ENCODE results near the gene CEP63. TPM values are rescaled to one million over a fixed set of nuclear protein-coding genes. Genes with fewer than 3 reads are reported as not detected.

The CEP63 gene
- total RNA-seq, 1 experiment from 2014 or later, result 36.1 TPM

GRCh38 chr3:134597390-134597970, 111.6 kb downstream of the CEP63 start:
- H3K27ac ChIP-seq, result no peak overlapping the region
- no peaks in the 10 kb centered on the region for H3K9me3 ChIP-seq (replicated peaks)
- H3K4me3 ChIP-seq, result no peak overlapping the region
- no peak for DNase-seq
- no peaks in the 10 kb centered on the region; the same call in 1 of the 2 replicates for H3K4me1 ChIP-seq
- H3K36me3 ChIP-seq, result no peaks in the 10 kb centered on the region
- H3K27me3 ChIP-seq, result 0 out of 2 replicates have a peak, but pooled peaks cover 5% of the 10 kb centered on the region

- no peaks in the 10 kb centered on the region for H3K9me3 ChIP-seq (replicated peaks)
- H3K36me3 ChIP-seq, result no peaks in the 10 kb centered on the region
- H3K27me3 ChIP-seq, result 0 out of 2 replicates have a peak, but pooled peaks cover 5% of the 10 kb centered on the region
- no peak overlapping the region for H3K4me3 ChIP-seq
- no peaks in the 10 kb centered on the region; the same call in 1 of the 2 replicates for H3K4me1 ChIP-seq
- no peak for DNase-seq
- H3K27ac ChIP-seq, result no peak overlapping the region
Observed at GRCh38 chr3:134598763-134599545, 113.1 kb downstream of the CEP63 start.

GRCh38 chr3:134600206-134600605, 114.3 kb downstream of the CEP63 start:
- no peaks in the 10 kb centered on the region for H3K36me3 ChIP-seq
- no peak for DNase-seq
- no peaks in the 10 kb centered on the region for H3K9me3 ChIP-seq (replicated peaks)
- no peaks in the 10 kb centered on the region; the same call in 1 of the 2 replicates for H3K4me1 ChIP-seq
- 0 out of 2 replicates have a peak, but pooled peaks cover 5% of the 10 kb centered on the region for H3K27me3 ChIP-seq
- H3K27ac ChIP-seq, result no peak overlapping the region
- no peak overlapping the region for H3K4me3 ChIP-seq

- Histone ChIP-seq H3K27ac (no peak overlapping the region), H3K27me3 (0 out of 2 replicates have a peak, but pooled peaks cover 5% of the 10 kb centered on the region), H3K4me1 (no peaks in the 10 kb centered on the region; the same call in 1 of the 2 replicates), H3K9me3 (replicated peaks) (no peaks in the 10 kb centered on the region), H3K4me3 (peak overlapping the region; percentile 21; the same call in 1 of the 2 replicates), H3K36me3 (no peaks in the 10 kb centered on the region)
- peak; percentile 61 to 79 for DNase-seq
Observed at GRCh38 chr3:134600685-134601463, 115.0 kb downstream of the CEP63 start.

- 0 out of 2 replicates have a peak, but pooled peaks cover 5% of the 10 kb centered on the region for H3K27me3 ChIP-seq
- H3K36me3 ChIP-seq, result no peaks in the 10 kb centered on the region
- DNase-seq, result peak; percentile 67 to 75
- H3K27ac ChIP-seq, result no peak overlapping the region
- no peaks in the 10 kb centered on the region for H3K9me3 ChIP-seq (replicated peaks)
- H3K4me3 ChIP-seq, result no peak overlapping the region
- H3K4me1 ChIP-seq, result no peaks in the 10 kb centered on the region; the same call in 1 of the 2 replicates
Observed at GRCh38 chr3:134601539-134602439, 115.9 kb downstream of the CEP63 start.

- Histone ChIP-seq H3K4me3 (no peak overlapping the region), H3K9me3 (replicated peaks) (no peaks in the 10 kb centered on the region), H3K36me3 (no peaks in the 10 kb centered on the region), H3K27ac (no peak overlapping the region), H3K4me1 (no peaks in the 10 kb centered on the region; the same call in 1 of the 2 replicates), H3K27me3 (0 out of 2 replicates have a peak, but pooled peaks cover 5% of the 10 kb centered on the region)
- DNase-seq, result no peak
Observed at GRCh38 chr3:134602440-134602814, 116.6 kb downstream of the CEP63 start.

- H3K27me3 ChIP-seq, result 0 out of 2 replicates have a peak, but pooled peaks cover 1% of the 10 kb centered on the region
- H3K36me3 ChIP-seq, result no peaks in the 10 kb centered on the region
- H3K4me1 ChIP-seq, result no peaks in the 10 kb centered on the region; the same call in 1 of the 2 replicates
- H3K4me3 ChIP-seq, result no peak overlapping the region
- DNase-seq, result no peak
- H3K27ac ChIP-seq, result no peak overlapping the region
- no peaks in the 10 kb centered on the region for H3K9me3 ChIP-seq (replicated peaks)
Observed at GRCh38 chr3:134603480-134603879, 117.6 kb downstream of the CEP63 start.

GRCh38 chr3:134603956-134604355, 118.1 kb downstream of the CEP63 start:
- no peak overlapping the region for H3K27ac ChIP-seq
- no peak overlapping the region for H3K4me3 ChIP-seq
- DNase-seq, result no peak
- no peaks in the 10 kb centered on the region; the same call in 1 of the 2 replicates for H3K4me1 ChIP-seq
- H3K36me3 ChIP-seq, result no peaks in the 10 kb centered on the region
- H3K27me3 ChIP-seq, result no peaks in the 10 kb centered on the region
- H3K9me3 ChIP-seq (replicated peaks), result no peaks in the 10 kb centered on the region

GRCh38 chr3:134605556-134605955, 119.7 kb downstream of the CEP63 start:
- no peak overlapping the region for H3K27ac ChIP-seq
- H3K27me3 ChIP-seq, result no peaks in the 10 kb centered on the region
- H3K4me3 ChIP-seq, result no peak overlapping the region
- no peak for DNase-seq
- H3K36me3 ChIP-seq, result no peaks in the 10 kb centered on the region
- H3K9me3 ChIP-seq (replicated peaks), result no peaks in the 10 kb centered on the region
- no peaks in the 10 kb centered on the region; the same call in 1 of the 2 replicates for H3K4me1 ChIP-seq

- Histone ChIP-seq H3K27me3 (no peaks in the 10 kb centered on the region), H3K9me3 (replicated peaks) (no peaks in the 10 kb centered on the region), H3K4me1 (no peaks in the 10 kb centered on the region; the same call in 1 of the 2 replicates), H3K4me3 (no peak overlapping the region), H3K36me3 (no peaks in the 10 kb centered on the region), H3K27ac (no peak overlapping the region)
- no peak for DNase-seq
Observed at GRCh38 chr3:134606033-134607025, 120.5 kb downstream of the CEP63 start.

GRCh38 chr3:134607054-134608022, 121.5 kb downstream of the CEP63 start:
- Histone ChIP-seq H3K4me1 (no peaks in the 10 kb centered on the region), H3K27ac (no peak overlapping the region), H3K27me3 (no peaks in the 10 kb centered on the region), H3K9me3 (replicated peaks) (no peaks in the 10 kb centered on the region), H3K36me3 (no peaks in the 10 kb centered on the region), H3K4me3 (no peak overlapping the region)
- no peak for DNase-seq

All from SJCRH30 (cell line).